ENCODE data around the gene ZNF746.

Gene ZNF746

GRCh38 chr7:149489391-149490024 lies 8.1 kb downstream of the ZNF746 start:
- no peak for DNase-seq

- no peak for DNase-seq
Observed at GRCh38 chr7:149479568-149479967, 18.0 kb downstream of the ZNF746 start.

GRCh38 chr7:149478754-149479153 lies 18.9 kb downstream of the ZNF746 start:
- DNase-seq: no peak

- DNase-seq: no peak
Observed at GRCh38 chr7:149477494-149478443, 19.8 kb downstream of the ZNF746 start.

- DNase-seq: no peak
Observed at GRCh38 chr7:149476791-149477190, 20.8 kb downstream of the ZNF746 start.

GRCh38 chr7:149475121-149476045 lies 22.2 kb downstream of the ZNF746 start:
- DNase-seq: no peak

GRCh38 chr7:149474309-149475120 lies 23.1 kb downstream of the ZNF746 start:
- DNase-seq: no peak

- DNase-seq: no peak
Observed at GRCh38 chr7:149473251-149473650, 24.4 kb downstream of the ZNF746 start.

- no peak for DNase-seq
Observed at GRCh38 chr7:149471289-149471953, 26.2 kb downstream of the ZNF746 start.

GRCh38 chr7:149469806-149470205 lies 27.8 kb downstream of the ZNF746 start:
- DNase-seq: no peak

- no peak for DNase-seq
Observed at GRCh38 chr7:149468208-149468607, 29.4 kb downstream of the ZNF746 start.

- DNase-seq: no peak
Observed at GRCh38 chr7:149467321-149467859, 30.2 kb downstream of the ZNF746 start.

GRCh38 chr7:149466364-149466763 lies 31.2 kb downstream of the ZNF746 start:
- no peak for DNase-seq

GRCh38 chr7:149463500-149464161 lies 34.0 kb downstream of the ZNF746 start:
- no peak for DNase-seq

- DNase-seq: no peak
Observed at GRCh38 chr7:149462101-149462520, 35.5 kb downstream of the ZNF746 start.

- DNase-seq: peak; percentile 93
Observed at GRCh38 chr7:149460493-149461277, 36.9 kb downstream of the ZNF746 start, which contains the start of gene ZNF777. ZNF777 (minus strand) TSS chr7:149461062; CDS start chr7:149456022, 5,040 bp downstream.

GRCh38 chr7:149459540-149460452 lies 37.8 kb downstream of the ZNF746 start:
- no peak for DNase-seq

GRCh38 chr7:149459201-149459539 lies 38.4 kb downstream of the ZNF746 start:
- no peak for DNase-seq

GRCh38 chr7:149458235-149458634 lies 39.4 kb downstream of the ZNF746 start:
- DNase-seq: no peak
